ENCODE data around the gene LSM7.
"Not testable (repeated sequence)": the region's sequence is repeated elsewhere in the genome, so short reads cannot be mapped to it uniquely, and the experiment has no call there.

The LSM7 gene

DNA sequence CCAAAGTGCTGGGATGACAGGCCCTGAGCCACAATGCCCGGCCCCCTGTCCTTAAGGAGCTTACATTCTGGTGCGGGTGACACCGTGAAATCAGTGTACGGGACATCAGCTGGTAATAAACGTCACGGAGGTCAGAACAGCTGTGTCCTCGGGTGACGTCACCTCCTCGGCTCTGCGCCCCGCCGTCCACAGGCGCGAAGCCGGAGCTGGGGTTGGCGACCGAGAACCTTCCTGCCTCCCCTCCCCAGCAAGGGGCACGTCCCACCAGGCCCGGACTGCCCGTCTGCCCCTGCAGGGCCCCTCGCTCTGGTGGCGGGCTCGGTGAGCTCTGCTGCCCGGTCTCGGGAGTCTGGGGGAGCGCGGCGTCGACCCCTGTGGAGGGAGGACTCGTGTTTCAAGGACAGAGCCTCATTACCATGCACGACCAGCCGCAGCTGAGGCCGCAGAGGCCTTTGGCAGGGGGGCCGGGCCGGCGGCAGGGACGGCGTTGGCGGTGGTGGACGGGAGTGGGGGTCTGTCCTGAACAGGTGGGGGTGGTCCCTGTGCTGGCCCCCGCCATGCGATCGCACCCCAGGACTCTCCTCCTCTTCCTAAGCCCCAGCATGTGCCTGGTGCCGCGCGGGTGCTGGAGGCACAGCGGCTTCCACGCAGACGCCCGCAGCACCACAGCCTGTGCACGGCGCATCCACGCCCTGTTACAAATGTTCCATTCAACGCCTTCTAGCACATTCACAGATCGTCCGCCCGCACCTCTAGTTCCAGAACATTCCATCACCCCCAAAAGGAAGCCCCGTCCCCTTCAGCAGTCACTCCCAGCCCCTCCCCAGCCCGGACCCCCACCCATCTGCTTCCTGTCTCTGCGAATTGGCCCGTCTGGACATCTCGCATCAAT lies 25.8 kb downstream of the LSM7 start:
- no peak for DNase-seq (ENCODE audit: low spot score)

DNA sequence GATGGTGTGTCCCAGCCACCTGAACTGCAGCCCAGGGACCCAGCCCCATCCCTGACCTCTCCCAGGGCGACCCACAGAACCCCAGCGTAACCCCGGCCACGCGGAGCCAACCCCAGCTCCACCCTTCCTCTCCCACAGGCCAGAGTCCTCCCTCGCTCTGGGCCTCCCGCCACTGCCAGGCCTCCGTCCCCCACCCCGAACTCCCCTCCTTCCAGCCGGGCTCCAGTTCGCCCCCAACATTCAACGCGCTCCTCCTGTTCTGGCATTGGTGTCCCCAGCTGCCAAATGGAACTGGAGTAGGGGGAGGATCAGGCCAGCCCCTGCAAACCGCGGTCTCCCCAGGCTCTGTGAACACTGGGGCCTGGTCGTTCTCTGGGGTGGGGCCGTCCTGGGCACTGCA lies 27.9 kb downstream of the LSM7 start:
- DNase-seq (ENCODE audit: low spot score), result no peak

DNA sequence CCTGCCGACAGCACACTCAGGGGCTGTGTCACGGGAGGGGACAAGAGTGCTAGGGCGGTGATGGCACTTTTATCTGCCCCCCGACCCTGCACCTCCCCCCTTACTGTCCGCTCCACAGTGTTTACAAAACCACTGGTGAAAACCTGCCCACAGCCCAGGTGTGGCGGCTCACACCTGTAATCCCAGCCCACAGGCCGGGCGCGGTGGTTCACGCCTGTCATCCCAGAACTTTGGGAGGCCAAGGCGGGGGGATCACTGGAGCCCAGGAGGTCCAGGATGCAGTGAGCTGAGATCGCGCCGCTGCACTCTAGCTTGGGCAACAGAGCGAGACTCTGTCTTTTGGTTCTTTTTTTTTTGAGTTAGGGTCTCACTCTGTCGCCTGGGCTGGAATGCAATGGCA lies 32.2 kb downstream of the LSM7 start:
- DNase-seq (ENCODE audit: low spot score), result no peak

DNA sequence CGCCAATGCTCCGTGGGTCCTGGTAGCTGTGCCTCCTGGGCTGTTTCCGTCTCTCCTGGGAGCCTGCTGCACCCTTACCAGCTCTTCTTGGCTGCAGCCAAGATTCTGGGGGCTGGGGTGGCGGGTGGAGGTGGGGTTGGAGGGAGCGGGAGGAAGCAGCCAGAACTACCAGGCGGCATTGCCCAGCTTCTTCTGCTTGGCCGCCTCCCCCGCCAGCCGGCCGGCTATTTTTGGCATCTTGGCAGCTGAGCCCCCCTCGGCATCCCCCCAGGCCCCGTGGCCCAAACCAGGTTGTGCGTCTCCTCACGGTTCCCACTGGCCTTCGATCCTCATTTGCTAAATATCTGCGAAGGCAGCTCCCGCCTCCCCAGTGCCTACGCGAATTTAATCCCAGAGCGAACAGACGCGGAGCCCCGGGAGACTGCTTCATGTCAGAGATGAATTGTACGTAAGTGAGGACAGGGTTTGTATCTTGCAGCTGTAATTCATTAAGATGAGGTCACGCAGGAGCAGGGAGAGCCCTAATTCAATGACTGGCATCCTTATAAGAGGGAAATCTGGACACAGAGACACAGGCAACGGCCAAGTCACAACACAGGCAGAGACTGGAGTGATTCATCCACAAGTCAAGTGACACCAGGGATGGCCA lies 33.6 kb downstream of the LSM7 start:
- no peak for DNase-seq (ENCODE audit: low spot score)

DNA sequence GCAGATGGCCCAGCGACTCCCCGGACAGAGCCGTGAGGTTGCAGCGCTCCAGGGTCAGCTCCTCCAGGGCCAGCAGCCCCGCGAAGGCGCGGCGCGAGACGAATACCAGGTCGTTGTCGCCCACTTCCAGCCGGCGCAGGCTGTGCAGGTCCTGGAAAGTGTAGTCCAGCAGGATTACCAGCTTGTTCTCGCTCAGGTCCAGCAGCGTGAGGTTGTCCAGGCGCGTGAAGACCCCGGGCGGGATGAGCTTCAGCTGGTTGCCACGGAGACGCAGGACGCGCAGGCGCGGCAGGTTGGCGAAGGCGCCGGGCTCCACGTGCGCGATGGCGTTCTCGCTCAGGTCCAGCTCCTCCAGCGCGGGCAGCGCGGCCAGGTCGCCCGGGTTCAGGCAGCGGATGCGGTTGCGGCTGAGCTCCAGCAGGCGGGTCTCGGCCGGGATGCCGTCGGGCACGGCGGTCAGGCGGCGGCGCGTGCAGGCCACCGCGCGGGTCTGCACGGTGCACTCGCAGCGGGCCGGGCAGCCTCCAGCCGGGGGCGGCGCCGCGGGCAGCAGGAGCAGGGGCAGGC lies 37.1 kb downstream of the LSM7 start:
- no peak for DNase-seq (ENCODE audit: low spot score)

DNA sequence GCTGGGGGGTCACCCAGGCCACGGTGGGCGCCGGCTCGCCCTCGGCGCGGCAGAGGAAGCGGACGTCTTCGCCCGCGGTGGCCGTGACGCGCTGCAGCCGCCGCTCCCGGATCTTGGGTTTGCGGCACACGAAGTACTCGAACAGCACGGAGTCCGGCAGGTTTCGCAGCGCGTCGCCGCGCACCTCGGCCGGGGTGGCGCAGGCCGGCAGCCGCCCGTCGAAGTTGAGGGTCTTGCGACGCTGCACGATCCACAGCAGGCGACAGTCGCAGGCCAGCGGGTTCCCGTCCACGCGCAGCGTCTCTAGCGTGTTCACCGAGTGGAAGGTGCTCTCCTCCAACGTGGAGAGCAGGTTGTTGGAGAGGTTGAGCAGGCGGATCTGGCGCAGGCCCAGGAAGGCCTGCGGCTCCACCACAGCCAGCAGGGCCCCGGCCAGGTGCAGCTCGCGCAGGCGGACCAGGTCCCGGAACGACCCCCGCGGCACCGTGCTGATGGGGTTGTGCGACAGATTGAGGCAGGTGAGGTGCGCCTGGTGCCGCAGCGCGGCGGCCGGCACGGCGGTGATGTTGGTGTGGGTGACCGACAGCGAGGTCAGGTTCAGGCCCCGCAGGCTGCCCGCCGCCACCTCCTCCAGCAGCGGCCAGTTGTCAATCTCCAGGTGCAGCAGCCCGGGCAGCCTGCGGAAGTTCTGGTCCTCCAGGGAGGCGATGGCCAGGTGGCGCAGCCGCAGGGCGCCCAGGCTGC lies 37.8 kb downstream of the LSM7 start:
- no peak for DNase-seq (ENCODE audit: low spot score)

DNA sequence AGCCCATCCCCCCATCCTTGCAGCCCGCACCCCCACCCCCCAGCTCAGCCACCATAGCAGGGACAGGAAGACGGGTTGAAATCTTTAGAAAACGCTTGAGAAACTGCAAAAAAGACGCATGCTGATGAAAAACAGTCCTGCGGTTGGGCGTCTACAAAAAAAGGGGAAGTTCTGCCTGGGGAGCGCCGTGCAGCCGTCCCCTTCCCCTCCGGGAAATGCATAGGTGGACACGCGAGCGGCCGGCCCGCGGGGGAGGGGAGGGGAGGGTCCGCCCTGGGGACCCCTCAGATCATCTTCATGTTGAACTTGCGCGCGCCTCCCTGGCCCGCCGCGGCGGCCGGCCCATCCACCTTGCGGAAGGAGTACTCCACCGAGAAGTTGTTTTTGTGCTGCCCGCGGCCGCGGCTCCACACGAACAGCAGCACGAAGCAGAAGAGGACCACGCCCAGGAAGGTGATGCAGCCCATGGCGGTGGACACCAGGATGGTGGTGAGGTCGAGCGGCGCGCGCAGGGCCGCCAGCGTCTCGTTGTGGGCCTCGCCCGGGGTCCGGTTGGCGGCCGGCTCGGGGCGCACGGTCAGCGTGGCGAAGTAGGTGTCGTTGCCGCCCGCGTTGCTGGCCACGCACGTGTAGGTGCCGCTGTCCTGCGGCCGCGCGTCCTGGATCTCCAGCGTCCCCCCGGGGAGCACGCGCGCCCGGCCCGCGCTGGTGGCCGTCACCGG lies 38.5 kb downstream of the LSM7 start:
- DNase-seq (ENCODE audit: low spot score), result no peak

DNA sequence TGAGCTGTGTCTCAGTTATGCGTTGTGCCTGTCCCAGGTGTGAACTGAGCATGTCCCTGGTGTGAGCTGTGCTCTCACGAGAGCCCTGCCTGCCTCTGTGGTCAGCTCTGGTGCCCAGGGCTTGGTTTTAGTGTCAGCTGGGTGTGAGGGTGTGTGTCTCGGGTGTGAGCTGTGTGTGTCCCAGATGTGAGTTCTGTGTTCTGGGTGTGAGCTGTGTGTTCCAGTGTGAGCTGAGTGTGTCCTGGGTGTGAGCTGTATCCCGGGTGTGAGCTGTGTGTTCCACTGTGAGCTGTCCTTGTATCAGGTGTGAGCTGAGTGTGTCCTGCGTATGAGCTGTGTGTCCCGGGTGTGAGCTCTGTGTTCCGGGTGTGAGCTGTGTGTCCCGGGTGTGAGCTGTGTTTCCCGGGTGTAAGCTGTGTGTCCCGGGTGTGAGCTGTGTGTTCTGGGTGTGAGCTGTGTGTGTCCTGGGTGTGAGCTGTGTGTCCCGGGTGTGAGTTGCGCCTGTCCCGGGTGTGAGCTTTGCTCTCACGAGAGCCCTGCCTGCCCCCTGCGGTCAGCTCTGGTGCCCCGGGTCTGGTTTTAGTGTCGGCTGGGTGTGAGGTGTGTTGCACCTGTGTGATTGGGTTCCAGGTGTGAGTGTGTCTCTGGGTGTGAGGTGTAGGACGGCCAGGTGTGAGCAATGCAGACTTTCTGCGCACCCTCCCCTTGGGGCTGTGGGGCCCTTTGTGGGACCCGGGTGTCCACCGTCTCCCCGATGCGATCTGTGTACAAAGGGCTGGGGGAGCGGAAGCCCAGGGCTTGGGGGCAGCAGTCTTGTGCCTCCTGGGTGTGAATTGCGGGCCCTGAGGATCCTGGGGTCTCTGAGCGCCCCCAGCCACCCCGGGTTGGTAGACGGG lies 39.3 kb downstream of the LSM7 start:
- DNase-seq (ENCODE audit: low spot score), result no peak

DNA sequence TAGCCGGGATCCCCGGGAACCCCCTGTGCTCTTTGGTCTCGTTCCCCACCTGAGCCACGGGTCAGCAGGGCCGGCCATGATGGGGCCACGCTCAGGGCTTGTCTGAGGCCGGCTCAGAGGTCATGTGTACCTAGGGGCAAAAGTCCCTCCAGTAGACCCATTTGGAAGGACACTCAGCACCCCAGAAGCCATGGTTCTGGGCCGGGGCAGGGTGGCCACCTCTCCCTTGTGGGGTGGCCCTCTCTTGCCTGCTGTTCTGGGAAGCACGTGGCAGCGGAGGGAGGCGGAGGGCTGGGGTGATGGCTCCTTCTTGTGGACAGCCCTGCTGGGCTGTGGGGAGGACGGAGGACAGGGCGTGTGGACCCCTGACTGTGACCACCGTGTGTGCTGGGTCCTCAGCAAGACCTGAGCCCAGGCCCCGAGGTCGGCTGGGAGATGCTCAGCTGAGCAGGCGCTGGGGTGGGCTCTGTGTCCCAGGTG lies 40.0 kb downstream of the LSM7 start:
- DNase-seq (ENCODE audit: low spot score), result no peak

DNA sequence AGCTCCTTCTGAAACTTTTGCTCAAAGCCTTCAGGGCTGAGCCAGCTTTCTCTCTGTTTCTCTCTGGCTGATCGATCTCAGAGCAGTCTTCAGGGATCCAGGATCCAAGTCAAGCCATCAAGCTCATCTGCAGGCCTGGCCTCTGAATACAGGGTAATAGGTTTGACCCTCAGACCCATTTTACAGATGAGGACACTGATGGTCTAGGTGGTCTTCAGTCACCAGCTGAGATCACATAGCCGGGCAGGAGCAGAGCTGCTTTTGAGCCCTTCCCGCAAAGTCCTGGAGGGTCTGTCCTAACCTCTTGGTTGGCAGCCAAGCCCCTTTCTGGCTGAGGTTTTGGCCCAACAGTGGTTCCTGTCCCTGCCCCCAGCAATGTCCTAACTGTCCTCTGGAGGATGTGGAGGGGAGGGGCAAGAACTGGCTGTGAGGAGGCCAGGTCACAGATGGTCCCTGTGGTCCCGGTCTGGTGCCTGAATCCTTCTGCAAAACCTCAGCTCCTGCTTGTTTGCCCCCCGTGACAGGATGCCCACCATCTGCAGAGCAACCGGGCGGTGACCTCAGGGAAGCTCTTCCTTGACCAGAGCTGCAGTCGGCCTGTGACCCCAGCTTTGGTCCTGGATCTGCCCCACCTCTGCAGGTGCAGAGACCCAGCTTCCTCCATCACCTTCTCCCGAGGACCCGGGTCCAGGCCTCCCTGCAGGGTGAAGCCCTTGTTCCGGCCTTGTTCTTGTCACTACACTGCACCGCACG lies 40.6 kb downstream of the LSM7 start:
- no peak for DNase-seq (ENCODE audit: low spot score)

DNA sequence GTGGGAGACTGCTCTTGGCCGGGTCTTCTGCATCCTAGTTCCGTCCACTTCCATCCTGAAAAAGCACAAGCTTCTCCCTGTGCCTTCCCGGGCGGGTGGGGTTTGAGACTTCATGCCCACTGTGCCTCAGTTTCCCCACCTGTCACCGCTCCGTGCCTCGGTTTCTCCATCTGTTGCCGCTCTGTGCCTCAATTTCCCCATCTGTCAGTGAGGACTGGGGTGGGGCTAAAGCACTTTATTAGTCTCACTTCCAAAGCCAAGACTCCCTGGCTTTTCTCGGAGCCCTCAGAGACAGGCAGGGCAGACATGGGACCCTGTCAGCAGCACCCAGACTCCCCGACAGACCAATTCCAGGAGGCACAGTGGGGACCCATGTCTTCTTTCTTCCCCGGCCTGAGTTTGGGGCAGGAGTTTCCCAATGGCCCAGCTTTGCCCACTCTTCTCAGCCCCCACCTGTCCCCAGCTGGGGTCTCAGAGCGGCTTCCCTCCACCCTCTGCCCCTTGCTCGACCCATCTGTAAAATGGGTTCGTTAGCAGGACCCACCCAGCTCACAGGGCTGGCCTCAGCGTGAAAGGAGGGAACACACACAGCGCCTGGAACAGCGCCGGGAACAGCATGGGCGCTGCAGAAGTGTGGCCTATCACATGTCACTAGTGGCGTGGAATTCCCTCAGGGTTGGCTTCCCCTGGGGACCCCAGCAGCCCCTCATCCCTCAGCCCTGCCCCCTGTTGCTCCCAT lies 41.8 kb downstream of the LSM7 start:
- DNase-seq (ENCODE audit: low spot score), result no peak

DNA sequence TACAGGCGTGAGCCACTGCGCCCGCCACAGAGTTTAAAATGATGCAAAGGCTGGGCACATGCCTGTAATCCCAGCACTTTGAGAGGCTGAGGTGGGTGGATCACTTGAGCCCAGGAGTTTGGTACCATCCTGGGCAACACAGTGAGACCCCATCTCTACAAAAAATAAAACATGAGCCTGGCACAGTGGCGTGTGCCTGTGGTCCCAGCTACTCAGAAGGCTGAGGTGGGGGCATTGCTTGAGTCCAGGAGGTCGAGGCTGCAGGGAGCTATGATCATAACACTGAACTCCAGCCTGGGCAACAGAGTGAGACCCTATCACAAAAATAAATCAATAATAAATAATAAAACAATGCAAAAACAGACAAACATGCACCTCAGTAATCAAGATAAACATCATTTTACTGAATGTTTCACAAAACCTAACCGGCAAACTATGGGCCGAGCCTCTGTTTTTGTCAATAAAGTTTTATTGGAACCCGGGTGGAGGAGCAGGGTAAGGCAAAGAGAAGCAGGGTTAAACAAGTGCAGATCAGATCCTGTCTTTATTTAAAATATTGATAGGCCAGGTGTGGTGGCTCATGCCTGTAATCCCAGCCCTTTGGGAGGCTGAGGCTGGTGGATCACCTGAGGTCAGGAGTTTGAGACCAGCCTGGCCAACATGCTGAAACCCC lies 44.4 kb downstream of the LSM7 start:
- DNase-seq (ENCODE audit: low spot score), result no peak

DNA sequence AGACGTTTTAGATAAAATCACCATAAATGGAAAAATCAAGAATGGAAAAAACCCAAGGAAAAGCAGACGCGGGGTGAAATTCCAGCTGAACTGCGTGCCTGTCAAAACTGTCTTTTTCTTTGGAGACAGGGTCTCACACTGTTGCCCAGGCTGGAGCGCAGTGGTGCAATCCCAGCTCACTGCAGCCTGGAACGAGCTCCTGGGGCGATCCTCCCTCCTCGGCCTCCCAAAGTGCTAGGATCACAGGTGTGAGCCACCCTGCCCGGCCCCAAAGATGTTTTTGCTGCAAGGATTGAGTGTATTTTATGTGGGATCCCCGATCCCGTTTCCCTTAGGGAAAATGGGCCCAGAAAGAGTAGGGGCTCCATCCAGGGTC lies 45.5 kb downstream of the LSM7 start:
- DNase-seq (ENCODE audit: low spot score), result no peak

DNA sequence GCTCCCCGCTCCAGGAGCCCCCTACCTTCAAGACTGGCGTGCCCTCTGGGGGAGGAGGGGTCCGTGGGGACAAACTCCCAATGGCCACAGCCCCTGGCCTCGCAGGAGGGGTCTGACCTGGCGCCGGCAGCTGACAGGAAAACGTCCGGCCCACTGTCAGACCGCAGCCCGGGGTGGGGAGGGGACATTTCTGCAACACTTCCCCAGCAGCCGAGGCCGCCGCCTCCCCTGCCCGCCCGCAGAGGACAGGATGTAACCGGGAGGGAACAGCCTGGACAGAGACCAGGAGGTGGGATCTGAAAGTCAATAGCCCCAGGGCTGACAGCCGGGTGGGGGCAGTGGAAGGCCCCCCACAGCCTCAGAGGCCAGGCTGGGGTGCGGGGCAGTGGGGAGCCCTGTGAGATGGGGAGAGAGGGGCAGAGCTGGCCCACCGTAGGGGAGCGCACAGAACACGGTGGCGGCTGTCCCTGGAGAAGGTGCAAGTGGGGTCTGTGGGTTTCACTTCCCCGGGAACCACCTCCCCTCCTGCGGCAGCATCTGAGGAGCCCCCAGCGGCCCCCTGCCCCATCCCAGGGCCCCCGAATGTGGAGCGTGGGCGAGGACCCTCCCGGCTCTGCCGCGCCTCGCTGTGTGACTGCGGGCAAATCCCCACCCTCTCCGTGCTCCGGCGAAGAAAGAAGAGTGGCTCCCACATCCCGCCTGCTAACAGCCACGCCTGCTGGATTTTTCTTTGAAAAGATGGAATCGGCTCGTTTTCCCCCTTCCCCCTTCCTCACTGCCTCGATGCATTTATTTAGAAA lies 46.1 kb downstream of the LSM7 start, which contains the start of gene PEAK3:
Gene PEAK3, minus strand, starts transcription at position 114 of the 800 bp plus-strand sequence. CDS start 1,244 bp downstream, outside the sequence.
- DNase-seq (ENCODE audit: low spot score), result no peak

DNA sequence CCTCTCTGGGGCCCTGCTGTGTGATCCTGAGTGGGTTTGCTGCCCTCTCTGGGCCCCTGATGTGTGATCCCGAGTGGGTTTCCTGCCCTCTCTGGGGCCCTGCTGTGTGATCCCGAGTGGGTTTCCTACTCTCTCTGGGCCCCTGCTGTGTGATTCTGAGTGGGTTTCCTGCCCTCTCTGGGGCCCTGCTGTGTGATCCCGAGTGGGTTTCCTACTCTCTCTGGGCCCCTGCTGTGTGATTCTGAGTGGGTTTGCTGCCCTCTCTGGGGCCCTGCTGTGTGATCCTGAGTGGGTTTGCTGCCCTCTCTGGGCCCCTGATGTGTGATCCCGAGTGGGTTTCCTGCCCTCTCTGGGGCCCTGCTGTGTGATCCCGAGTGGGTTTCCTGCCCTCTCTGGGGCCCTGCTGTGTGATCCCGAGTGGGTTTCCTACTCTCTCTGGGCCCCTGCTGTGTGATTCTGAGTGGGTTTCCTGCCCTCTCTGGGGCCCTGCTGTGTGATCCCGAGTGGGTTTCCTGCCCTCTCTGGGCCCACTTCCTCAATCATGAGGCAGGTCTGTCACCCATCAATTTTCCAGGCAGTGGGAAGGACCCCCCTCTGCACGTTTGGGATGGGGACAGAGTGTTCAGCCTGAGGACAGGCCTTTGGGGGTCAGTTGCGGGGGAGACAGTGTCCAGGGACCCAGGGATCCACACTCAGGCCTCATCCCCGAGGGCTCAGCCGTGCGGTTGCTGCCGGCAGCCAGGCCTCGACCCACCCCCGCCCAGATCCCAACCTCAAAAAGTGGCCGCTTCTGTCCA lies 46.9 kb downstream of the LSM7 start:
- not testable (repeated sequence) for DNase-seq (ENCODE audit: low spot score)

DNA sequence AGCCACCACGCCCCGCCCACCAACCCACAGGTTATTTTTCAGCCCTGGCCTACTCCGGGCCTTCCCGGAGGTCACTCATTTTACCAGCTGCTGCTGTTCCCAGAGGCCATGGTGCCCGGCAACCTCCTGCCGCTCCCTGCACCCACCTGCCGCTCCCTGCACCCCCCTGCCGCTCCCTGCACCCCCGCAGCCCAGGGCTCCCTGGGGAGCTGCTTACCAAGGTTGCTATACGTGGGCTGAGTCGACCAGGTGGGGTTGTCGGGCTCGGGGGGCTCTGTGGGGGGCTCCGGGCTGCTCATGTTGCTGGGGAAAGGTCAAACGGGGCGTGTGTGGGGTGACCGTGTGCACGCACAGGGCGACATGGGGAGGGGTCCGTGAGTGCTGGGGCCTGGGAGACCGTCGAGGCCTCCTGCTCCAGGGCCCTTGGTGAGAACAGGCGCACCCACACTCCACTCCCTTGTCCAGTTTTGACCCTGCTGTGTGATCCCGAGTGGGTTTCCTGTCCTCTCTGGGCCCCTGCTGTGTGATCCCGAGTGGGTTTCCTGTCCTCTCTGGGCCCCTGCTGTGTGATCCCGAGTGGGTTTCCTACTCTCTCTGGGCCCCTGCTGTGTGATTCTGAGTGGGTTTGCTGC lies 47.6 kb downstream of the LSM7 start:
- no peak for DNase-seq (ENCODE audit: low spot score)
